B cell (primary cell): Measurements from ENCODE around the gene CDKAL1. TPM values are rescaled to one million over a fixed set of nuclear protein-coding genes. Genes with fewer than 3 reads are reported as not detected.

Experiments
- ATAC-seq: fragments of 200-7000 bp; cut with Tn5 transposase; one replicate; pipeline ENCODE4 v1.10.0; 2021; ENCODE audit warnings: low read depth, mild to moderate bottlenecking, moderate number of reproducible peaks, moderate library complexity
- CTCF ChIA-PET: fragments of 350-600 bp; sonication (Branson Sonifier 250); formaldehyde crosslinking; loops from one replicate; lab custom pipeline; 2021; ENCODE audit warnings: antibody characterized with exemption, inconsistent platforms; lab: Charles Lee
- POLR2A ChIA-PET: fragments of 350-600 bp; sonication (Branson Sonifier 250); formaldehyde crosslinking; loops from one replicate; lab custom pipeline; 2021; ENCODE audit warnings: antibody characterized with exemption; lab: Charles Lee
- DNase-seq: peaks from one replicate; pipeline ENCODE4 v3.0.0; 2013
- H2AFZ ChIP-seq: 2 replicates; pipeline ENCODE4 v1.6.1; 2012; ENCODE audit warnings: mild to moderate bottlenecking, low read depth, low read length; ENCODE audit not compliant: insufficient read depth, poor library complexity, severe bottlenecking
- H3K27ac ChIP-seq, 2 donors: 1 replicate in 1 of 2; 2 replicates in 1 of 2; pipeline ENCODE4 v1.5.1; 2012 to 2013; ENCODE audit warnings: low read length in 2 of 2, mild to moderate bottlenecking in 2 of 2, moderate library complexity in 1 of 2
- H3K27me3 ChIP-seq, 4 experiments: fragments of 200-600 bp in 1 of 4; sonication (generic) in 1 of 4; replicated peaks in 1 of 4; 1 replicate in 2 of 4; 2 replicates in 2 of 4; pipeline versions ENCODE4 v1.6.1 to v1.7.0; 2013 to 2016; ENCODE audit warnings: low read length in 3 of 4, mild to moderate bottlenecking in 2 of 4, mixed read lengths in 1 of 4, moderate library complexity in 1 of 4; ENCODE audit not compliant: insufficient read depth in 4 of 4, control insufficient read depth in 3 of 4; ENCODE audit errors: control extremely low read depth in 1 of 4
- H3K36me3 ChIP-seq, 2 experiments: replicated peaks in 1 of 2; 1 replicate in 1 of 2; 2 replicates in 1 of 2; pipeline versions ENCODE4 v1.6.1 to v1.7.1; 2013; ENCODE audit warnings: low read length in 1 of 2; ENCODE audit not compliant: insufficient read depth in 2 of 2, control insufficient read depth in 1 of 2; ENCODE audit errors: control extremely low read depth in 1 of 2, extremely low read depth in 1 of 2
- H3K4me1 ChIP-seq, 2 donors: fragments of 200-600 bp in 1 of 2; sonication (generic) in 1 of 2; 1 replicate in 1 of 2; 2 replicates in 1 of 2; pipeline versions ENCODE4 v1.5.1 to v1.6.1; 2013 to 2017; ENCODE audit warnings: low read length in 2 of 2; ENCODE audit not compliant: control insufficient read depth in 2 of 2, insufficient read depth in 2 of 2
- H3K4me2 ChIP-seq: replicated peaks from 2 replicates; pipeline ENCODE3; 2012; ENCODE audit warnings: mild to moderate bottlenecking, low read depth, low read length; ENCODE audit not compliant: poor library complexity, severe bottlenecking
- H3K4me3 ChIP-seq, 5 experiments: fragments of 200-600 bp in 1 of 5; sonication (generic) in 1 of 5; 1 replicate in 3 of 5; 2 replicates in 2 of 5; pipeline versions ENCODE4 v1.5.1 to v1.7.0; 2011 to 2016; ENCODE audit warnings: low read length in 4 of 5, mild to moderate bottlenecking in 4 of 5, low read depth in 2 of 5, control low read depth in 1 of 5, moderate library complexity in 1 of 5; ENCODE audit not compliant: insufficient read depth in 1 of 5; ENCODE audit errors: control extremely low read depth in 1 of 5, extremely low read depth in 1 of 5
- H3K79me2 ChIP-seq: fragments of 200-600 bp; sonication (generic); one replicate; pipeline ENCODE4 v1.6.0; 2016; ENCODE audit warnings: low read length; ENCODE audit not compliant: control insufficient read depth, insufficient read depth
- H3K9ac ChIP-seq: fragments of 200-600 bp; sonication (generic); 2 replicates; pipeline ENCODE4 v1.6.1; 2017; ENCODE audit warnings: mild to moderate bottlenecking, low read length, moderate library complexity
- H3K9me3 ChIP-seq, 3 donors: one replicate each; pipeline versions ENCODE4 v1.6.1 to v1.7.1; 2013; ENCODE audit warnings: low read length in 2 of 3; ENCODE audit not compliant: control insufficient read depth in 2 of 3, insufficient read depth in 1 of 3; ENCODE audit errors: control extremely low read depth in 1 of 3
- H4K20me1 ChIP-seq: 2 replicates; pipeline ENCODE4 v1.6.0; 2012; ENCODE audit warnings: mild to moderate bottlenecking, low read length; ENCODE audit not compliant: insufficient read depth, control insufficient read depth, poor library complexity, severe bottlenecking
- H3K27ac Mint-ChIP-seq: one replicate; pipeline ENCODE4 v1.8.0; 2021; ENCODE audit warnings: mixed read lengths
- H3K27me3 Mint-ChIP-seq: one replicate; pipeline ENCODE4 v1.8.0; 2021; ENCODE audit warnings: mixed read lengths
- H3K4me1 Mint-ChIP-seq: one replicate; pipeline ENCODE4 v1.8.0; 2021; ENCODE audit warnings: mixed read lengths
- H3K4me3 Mint-ChIP-seq: one replicate; pipeline ENCODE4 v1.8.0; 2021; ENCODE audit warnings: mixed read lengths
- H3K9me3 Mint-ChIP-seq: one replicate; pipeline ENCODE4 v1.8.0; 2022; ENCODE audit warnings: mixed read lengths; ENCODE audit not compliant: insufficient read depth
- CTCF ChIP-seq: fragments of 200-600 bp; IDR thresholded peaks from one replicate; pipeline ENCODE4 v1.8.0; 2022; ENCODE audit warnings: antibody characterized with exemption, mild to moderate bottlenecking
- EZH2 ChIP-seq: IDR thresholded peaks from 2 replicates; pipeline ENCODE4 v1.6.1; 2012; ENCODE audit warnings: borderline replicate concordance, low read depth, mild to moderate bottlenecking, moderate library complexity, low read length; ENCODE audit not compliant: insufficient read depth, poor library complexity, severe bottlenecking
- WGBS: methylation state at CpG from one replicate; pipeline ENCODE4 v1.1.5; 2013; ENCODE audit warnings: missing lambda C conversion rate; ENCODE audit not compliant: insufficient coverage; 5-methylcytosine and 5-hydroxymethylcytosine counted together
- intact Hi-C: fragments of 100-400 bp; cut with micrococcal nuclease; formaldehyde crosslinking; loops from one replicate; pipeline ENCODE4 v1.10.0; 2022
- polyA plus RNA-seq: library from polyadenylated mRNA; depleted of rRNA; stranded (reverse); fragments of >200 nt; gene quantifications from 2 replicates; pipeline ENCODE4 v1.2.3, GENCODE V29; 2012
- total RNA-seq, 2 donors: library from RNA; stranded (reverse); fragments of 120-200 nt in 1 of 2; gene quantifications; 1 replicate in 1 of 2; 2 replicates in 1 of 2; pipeline versions ENCODE4 v1.2.3 to v1.2.4, GENCODE V29; 2013 to 2022

CDKAL1 gene
- total and polyA plus RNA-seq, 2 donors (not counting 1 experiment from before 2014, with no cell fraction given): 6.1 to 33.3 TPM

GRCh38 chr6:20939161-20939775, 405.0 kb downstream of the CDKAL1 start:
- Mint-ChIP-seq H3K4me3 (no peak overlapping the region), H3K27me3 (no peaks in the 10 kb centered on the region), H3K27ac (no peak overlapping the region), H3K9me3 (peaks cover 3% of the 10 kb centered on the region), H3K4me1 (no peaks in the 10 kb centered on the region)
- no peak overlapping the region for H2AFZ ChIP-seq
- H3K27me3 ChIP-seq: no peaks in the 10 kb centered on the region
- no peak for TF ChIP-seq CTCF
- no peak overlapping the region for H3K27ac ChIP-seq
- no peak for DNase-seq
- H3K36me3 ChIP-seq: no peaks in the 10 kb centered on the region
- H3K79me2 ChIP-seq: no peaks in the 10 kb centered on the region
- ChIA-PET POLR2A (no interaction called here), CTCF (no interaction called here)
- no peaks in the 10 kb centered on the region for H4K20me1 ChIP-seq
- no peak overlapping the region for H3K4me2 ChIP-seq
- no peak overlapping the region for H3K4me3 ChIP-seq
- H3K4me1 ChIP-seq: no peaks in the 10 kb centered on the region
- H3K9ac ChIP-seq: no peak overlapping the region
- no peak for ATAC-seq
- intact Hi-C loops: no loop called here
- H3K9me3 ChIP-seq: peaks cover 0 to 7% (median 6%) of the 10 kb centered on the region in 3 donors

GRCh38 chr6:20943040-20943627, 408.9 kb downstream of the CDKAL1 start:
- no peaks in the 10 kb centered on the region for H3K4me1 Mint-ChIP-seq
- peaks cover 3% of the 10 kb centered on the region for H3K9me3 Mint-ChIP-seq
- POLR2A ChIA-PET: no interaction called here
- Histone ChIP-seq H3K9me3 (peaks cover 0 to 7% (median 6%) of the 10 kb centered on the region in 3 donors), H3K4me3 (no peak overlapping the region), H2AFZ (no peak overlapping the region), H3K9ac (no peak overlapping the region), H3K36me3 (no peaks in the 10 kb centered on the region), H3K4me2 (no peak overlapping the region), H4K20me1 (no peaks in the 10 kb centered on the region), H3K27ac (no peak overlapping the region), H3K79me2 (no peaks in the 10 kb centered on the region), H3K27me3 (no peaks in the 10 kb centered on the region), H3K4me1 (no peaks in the 10 kb centered on the region)
- ATAC-seq: no peak
- TF ChIP-seq CTCF: no peak
- no peak for TF ChIP-seq EZH2
- H3K4me3 Mint-ChIP-seq: no peak overlapping the region
- CTCF ChIA-PET: no interaction called here
- no peak overlapping the region for H3K27ac Mint-ChIP-seq
- no CpG with 5 or more reads among the region's 2 CpGs for WGBS
- no peak for DNase-seq
- no peaks in the 10 kb centered on the region for H3K27me3 Mint-ChIP-seq
- intact Hi-C loops: no loop called here
